ENCODE results near the gene FCGR1A.
"Not testable (repeated sequence)": the region's sequence is repeated elsewhere in the genome, so short reads cannot be mapped to it uniquely, and the experiment has no call there.

The FCGR1A gene

DNA sequence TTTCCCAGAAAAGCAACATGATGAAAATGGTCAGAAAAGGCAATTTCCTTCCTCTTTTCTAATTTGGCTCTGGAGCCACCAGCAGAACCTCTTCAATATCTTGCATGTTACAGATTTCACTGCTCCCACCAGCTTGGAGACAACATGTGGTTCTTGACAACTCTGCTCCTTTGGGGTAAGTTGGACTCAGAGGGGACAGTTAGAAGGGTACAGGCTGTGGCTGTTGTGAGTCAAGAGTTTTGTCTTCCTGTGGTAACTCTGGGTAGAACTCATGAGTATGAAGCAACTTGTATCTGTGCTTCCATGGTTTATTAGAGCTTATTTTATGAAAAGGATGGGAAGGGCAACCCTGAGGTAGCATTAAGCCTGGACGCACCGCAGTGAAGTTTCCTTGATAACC is at the start of gene FCGR1A:
FCGR1A (plus strand) TSS at position 95 of the 400 bp plus-strand sequence; CDS start at position 145, 50 bp downstream.
- DNase-seq, result not testable (repeated sequence)

DNA sequence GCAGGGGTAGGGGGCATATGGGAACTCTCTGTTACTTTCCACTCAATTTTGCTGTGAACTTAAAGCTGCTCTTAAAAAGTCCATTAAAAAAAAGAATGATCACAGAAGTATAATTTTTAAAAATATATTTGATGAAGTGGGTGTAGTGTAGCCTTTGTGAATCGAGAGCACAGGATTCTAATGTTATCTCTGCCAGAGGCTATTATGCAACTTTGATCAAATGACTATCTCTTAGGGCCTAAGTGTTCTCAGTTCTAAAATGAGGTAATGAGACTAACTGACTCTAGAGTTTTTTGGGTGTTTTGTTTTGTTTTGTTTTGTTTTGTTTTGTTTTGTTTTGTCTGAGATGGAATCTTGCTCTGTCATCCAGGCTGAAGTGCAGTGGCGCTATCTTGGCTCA is 49.7 kb upstream of the FCGR1A start:
- not testable (repeated sequence) for DNase-seq

DNA sequence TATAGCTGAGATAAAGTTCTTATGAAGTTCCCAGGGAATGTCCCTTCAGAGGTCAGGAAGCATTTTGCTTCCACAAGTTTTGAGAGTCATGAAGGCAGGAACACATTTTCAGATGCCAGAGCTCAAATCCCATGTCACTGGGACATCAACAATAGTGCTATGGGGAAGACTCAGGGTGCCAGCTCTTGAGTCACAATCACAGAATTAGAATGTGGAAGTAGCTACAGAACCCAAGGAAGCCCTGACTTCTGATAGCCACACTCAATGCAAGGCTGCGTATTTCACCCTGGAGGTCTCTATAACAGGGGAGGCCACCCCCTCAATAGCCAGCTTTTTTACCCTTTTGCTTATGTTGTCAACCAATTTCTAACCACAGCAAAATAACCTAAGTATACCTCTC is 47.8 kb upstream of the FCGR1A start:
- not testable (repeated sequence) for DNase-seq

DNA sequence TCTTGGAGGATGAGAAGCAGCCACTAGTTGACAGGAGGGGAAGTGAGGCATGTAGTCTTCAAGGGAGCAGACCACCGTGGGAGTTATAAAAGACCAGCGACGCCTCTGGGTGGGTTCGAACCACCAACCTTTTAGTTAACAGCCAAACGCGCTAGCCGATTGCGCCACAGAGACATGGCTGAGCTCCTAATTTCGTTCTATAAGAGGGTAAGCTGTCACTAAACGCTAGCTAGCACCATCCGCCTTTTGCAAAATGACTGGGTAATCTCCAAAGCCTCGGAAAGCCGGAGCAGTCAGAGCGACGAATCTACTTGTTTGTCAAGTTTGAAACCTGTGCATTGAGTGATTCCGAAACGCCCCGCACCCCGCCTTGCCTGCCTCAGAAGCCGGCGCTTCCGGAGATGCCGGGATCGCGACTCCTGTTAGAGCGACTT is 42.3 kb upstream of the FCGR1A start:
- peak; percentile 42 for DNase-seq

DNA sequence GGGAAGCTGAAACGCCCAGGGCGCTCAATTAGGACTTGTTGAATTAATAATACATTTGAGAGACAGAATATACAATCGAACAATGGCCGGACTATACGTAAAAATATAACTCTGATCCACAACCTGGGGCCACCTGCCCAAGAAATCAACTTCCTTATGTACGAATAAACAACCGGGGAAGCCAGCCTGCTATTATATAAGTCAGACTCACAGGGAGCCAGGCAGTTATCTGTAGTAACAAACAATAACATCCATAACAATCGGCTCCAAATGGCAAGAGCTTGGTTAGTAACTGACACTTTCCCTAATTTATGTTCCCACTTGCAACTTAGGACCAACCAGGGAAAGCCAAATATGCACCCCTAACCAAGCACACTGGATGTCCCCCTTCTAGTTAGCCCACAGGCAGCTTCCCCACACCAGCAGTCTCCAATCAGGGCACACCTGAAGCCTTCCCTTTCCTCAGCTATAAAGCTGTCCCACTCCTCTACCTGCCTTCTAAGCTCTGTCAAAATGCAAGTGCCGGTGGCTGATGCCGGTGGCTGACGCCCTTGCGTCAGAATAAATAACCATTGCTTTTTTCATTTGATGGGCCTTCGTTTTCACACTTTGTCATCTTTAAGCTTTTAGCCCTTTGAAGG is 41.8 kb upstream of the FCGR1A start:
- DNase-seq, result not testable (repeated sequence)

DNA sequence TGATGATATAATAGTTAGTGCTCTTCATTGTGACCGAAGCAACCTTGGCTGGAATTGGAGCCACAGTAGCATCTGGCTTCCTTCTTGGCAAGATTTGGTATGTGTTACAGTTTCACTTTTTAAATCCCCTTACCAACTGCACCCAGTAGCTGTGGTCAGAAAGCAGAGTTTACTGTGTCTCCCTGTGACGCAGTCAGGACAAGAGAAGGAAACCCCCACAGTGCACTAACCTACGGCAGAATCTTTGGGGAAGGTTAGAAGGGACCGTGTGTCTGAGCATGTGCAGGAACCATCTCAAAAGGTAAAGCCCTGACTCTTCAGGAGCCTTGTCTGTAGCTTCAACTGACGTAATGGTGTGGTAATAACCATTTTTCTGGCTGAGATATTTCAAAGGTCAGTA is 40.6 kb upstream of the FCGR1A start:
- not testable (repeated sequence) for DNase-seq

DNA sequence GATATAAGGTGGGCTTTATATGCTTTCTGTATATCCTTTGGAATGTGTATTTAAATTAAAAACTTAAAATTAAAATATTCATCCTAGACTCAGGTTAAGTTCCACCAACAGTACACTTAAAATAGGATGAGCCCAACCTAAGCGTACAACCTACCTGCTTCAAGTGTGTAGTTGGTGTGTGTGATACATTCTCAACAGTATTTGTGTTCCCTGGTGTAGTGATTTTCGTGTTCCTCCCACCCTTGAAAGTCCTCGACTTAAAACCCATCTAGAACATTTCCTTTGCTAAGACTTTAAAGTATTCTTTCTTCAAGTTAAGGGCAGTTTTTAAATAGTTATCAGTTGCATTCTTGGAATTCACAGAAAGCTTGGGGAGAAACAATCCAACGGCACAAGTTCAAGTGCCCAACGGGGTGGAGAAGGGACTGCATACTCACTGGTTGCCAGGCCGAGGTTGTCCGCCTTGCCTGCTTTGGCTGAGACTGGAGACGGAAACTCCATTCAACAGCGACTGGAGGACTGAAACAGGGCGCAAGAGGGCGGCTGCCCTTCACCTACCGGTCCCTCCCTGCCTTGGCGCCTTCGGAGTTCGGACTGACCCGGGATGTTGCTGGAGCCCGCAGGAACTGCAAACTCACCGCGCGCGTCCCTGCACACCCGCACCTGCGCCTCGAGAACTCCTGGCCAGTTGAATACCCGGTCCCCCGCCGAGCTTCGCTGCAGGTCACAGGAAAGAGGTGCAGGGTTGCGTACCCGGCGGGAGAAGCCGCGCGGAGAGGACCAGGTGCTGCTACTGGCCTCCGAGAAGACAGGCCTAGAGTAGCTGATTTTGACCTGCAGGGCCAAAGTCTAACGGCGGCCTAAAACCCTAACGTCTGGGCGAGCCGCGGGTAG is 35.8 kb upstream of the FCGR1A start:
- DNase-seq, result not testable (repeated sequence)

DNA sequence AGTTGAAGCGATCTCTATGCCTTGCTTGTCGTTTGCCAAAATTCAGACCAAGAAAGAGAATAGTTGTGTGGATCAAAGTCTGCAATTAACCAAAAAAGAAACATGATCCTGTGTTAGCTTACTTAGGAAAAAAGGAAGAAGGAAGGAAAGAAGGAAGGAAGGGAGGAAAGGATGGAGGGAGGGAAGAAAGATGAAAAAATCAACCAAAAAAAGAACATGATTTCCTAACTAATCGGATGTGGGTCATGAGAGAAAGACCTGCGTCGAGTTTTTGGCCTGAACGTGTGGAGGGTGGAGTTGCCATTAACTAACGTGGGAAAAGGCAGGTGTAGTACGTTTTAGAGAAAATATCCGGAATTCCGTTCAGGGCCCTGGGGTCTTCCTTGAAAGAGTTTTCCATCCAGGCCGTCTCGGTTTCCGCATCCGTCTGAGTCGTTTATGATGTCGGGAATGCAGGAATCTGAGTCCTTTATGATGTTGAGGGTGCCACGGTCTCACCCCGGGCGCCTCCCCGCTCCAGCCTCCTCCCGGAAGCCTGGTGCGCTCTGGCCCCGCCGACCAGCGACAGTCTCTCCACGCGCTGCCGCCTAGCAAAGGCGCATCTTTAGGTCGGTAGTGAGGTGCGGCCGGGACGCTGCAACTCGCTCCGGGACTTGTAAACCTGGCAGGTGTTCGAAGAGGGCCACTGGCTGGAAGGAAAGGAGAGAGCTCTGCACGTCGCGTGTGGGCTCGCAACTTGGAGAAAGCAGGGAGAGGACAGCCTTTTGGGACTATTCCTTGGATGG is 34.9 kb upstream of the FCGR1A start:
- DNase-seq, result not testable (repeated sequence)

DNA sequence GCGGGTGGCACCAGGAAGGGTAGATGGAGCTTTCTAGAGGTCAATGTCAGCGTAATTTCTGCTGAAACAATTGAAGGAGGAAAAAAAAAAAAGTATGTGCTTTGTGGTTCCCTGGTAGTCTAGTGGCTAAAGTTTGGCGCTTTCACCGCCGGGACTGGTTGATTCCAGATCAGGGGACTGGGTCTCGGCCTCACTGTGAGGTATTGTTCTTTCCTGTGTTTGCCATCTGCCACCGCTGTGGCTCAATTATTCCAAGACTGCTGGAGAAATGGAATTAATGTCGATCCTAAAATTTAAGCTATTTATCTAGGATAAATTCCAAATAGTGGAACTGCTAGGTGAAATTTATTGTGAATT is 34.4 kb upstream of the FCGR1A start:
- not testable (repeated sequence) for DNase-seq

DNA sequence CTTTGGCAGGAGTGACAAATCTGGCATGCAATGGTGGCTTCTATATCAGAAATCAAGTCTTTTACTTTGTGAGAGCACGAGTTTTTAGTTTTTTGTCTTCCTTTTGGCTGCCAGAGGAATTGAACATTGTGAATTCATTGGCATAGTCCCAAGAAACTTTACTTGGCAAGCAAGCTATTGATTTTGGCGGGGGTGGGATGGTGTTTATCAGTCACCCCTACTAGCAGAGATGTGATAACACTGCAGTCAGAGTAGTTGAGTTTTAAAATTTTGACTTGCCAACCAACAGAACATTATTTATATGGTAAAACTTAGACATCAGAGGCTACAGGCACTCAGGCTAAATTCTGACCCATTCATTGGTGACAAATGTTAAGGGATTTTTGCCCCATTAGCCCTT is 31.9 kb upstream of the FCGR1A start:
- not testable (repeated sequence) for DNase-seq

DNA sequence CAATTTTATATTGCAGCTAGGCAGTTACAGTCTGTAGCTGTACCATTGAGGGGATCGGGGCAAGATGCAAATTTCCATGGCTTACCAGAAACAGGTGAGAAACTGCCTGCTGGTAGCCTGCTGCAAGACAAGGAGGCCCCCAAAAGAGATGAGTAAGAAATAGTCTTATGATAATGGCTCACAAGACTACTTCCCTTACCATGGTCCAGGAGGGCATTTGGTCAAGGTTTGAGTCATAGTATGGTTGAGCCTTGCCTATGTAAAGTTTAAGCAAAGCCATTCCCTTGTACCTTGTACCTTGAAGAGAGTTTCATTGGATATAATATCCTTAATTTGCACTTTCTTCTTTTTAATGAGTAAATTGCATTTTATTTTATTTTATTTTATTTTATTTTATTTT is 30.3 kb upstream of the FCGR1A start:
- DNase-seq, result not testable (repeated sequence)

DNA sequence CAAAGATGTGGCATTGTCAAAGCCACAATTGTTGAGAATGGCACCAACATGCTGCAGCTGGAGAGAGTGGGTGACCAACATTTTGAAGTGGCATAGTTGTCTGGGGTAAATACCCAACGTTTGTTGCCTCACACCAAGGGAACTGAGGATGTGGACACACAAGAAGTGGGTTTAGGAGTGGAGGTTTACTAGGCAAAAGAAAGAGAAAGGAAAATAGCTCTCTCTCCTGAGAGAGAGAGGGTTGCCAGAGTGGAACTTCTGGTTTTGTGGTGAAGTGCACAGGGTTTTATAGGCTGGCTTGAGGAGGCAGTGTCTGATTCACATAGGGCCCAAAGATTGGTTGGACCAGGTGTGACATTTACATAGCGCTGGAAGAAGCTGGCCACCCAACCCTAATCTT is 29.0 kb upstream of the FCGR1A start:
- not testable (repeated sequence) for DNase-seq

DNA sequence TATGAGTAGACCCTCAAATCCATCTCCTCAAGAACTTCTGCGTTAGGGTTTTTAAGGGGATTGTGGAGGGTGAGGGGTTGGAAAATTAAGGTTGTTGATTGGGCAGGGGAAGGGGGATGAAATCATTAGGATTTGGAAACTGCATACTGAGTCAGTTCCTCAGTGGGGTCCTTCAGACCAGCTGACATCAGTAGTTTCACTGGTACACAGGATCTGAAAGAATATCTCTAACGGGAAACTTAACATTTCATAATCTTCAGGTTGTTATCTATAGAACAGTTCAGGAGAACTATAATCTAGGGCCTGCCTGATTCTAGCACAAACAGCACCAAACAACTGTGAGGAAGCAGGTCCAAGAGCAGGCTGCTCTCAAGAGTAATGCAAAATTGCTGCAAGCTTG is 27.2 kb upstream of the FCGR1A start:
- not testable (repeated sequence) for DNase-seq

DNA sequence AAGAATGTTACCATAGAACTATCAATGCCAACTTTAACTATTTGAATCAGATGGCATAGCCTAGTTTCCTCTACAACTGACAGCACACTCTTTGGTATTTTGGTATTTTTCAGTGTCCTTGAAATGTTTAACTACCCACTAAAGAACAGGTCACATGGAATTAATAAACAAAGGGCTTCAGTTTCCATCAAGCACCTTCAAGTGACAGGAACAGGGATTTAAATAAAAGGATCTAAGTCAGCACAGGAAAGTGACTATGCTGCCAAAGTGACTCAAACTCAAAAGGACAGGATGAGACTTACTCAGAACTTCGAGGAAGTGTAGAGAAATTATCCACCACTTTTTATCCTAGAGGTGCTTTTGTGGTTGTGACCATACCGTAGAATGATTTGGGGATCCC is 20.2 kb upstream of the FCGR1A start:
- not testable (repeated sequence) for DNase-seq

DNA sequence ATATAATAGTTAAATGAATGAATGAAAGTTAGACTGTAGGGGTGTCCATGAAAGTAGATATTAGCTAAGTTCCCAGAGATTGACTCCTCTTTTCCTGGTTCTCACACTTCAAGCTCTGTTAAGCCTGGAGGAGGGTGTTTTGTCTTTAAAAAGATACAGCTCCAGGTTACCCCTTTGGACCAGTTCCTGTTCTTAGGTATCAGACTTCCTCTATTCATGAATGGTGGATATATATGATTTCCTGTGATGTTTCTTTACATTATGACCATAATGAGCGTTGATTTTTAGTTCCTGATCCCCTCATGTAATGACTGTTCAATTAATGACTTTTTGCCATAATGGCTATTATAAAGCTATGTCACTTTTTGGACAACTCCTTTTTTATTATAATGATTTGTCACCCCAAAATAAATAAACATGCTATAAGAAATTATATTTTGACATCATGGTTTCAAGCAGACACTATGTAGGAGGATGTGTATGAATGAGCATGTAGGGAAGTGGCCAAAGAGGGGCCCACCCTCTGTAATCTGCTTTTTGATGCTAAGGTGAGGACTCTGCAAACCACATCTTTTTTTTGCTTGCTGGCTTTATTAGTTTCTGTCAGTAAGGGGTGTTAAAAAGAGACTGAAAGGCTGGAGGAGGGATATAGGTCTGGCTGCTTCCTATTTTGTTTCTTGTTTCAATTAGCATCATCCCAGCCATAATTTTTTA is 18.2 kb upstream of the FCGR1A start:
- not testable (repeated sequence) for DNase-seq

DNA sequence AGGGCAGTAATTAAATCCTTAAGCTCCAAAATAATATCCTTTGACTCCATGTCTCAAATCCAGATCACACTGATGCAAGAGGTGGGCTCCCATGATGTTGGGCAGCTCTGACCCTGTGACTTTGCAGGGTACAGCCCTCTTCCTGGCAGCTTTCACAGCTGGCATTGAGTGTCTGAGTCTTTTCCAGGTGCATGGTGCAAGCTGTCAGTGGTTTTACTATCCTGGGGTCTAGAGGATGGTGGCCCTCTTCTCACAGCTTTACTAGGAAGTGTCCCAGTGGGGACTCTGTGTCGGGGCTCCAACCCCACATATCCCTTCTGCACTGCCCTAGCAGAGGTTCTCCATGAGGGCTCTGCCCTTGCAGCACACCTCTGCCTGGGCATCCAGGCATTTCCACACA is 16.3 kb upstream of the FCGR1A start:
- DNase-seq, result not testable (repeated sequence)

DNA sequence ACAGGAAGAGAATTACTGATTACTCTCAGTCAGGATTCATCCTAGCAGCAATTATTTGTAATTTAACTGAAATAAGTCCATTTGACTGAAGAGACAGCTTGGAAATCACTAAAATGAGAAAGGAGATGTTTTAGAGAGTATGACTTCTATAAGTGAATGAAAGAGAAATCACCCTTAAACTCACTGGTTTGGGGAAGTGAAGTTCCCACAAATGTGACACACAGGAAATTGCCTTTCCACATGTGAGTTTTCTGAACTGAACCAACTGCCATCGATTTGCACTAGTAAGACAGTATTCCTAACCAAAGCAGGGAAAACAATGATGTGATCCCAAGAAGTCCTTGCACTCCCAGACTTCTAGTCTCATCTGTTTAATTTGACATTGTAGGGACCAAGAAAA is 13.3 kb upstream of the FCGR1A start:
- DNase-seq, result not testable (repeated sequence)

DNA sequence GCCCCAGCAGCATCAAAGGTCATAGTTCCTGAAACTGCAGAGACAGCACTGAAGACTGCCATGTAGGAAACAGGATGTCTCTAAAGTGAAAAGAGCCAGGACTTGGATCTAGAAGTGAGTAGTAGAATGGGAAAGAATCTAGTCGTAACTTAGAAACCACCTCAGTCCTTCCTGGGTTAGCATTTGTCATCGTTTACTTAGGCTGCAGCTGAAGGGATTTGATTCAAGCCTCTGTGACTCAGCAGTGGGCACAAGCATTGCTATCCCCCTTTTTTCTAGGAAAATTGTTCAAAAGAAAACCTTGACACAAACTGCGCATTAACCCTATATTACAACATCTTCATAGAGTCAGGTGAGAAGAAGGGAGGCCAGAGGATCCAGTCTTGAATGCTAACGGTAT is 11.8 kb upstream of the FCGR1A start:
- not testable (repeated sequence) for DNase-seq

DNA sequence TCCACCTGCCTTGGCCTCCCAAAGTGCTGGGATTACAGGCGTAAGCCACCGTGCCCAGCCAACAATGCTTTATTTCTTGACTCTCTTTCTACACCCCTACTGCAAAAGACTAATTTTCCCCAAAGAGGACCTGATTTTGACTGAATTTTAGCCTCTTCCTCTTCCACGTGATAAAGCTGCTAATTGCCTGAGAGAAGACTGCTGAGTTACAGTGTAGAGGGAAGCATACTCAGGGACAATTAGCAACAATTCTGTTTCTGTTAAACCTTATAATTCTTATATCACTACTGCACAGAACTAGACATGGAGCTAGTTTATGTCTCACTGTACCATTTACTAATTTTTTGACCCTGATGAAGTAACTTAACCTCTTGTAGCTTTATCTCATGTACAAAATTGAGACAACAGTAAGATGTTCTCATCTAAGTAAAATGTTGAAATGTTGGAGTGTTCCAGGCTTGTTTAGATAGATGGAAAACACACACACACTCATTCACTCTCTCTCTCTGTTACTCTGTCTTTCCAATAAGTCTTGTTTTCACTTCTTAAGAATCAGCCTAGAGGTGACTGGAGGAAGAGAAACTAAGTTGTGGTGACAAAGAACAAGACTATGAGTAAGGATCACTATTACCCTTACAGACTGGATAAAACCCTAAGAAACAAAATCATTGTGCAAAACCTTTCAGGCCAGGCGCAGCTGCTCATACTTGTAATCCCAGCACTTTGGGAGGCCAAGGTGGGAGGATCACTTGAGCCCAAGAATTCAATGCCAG is 10.7 kb upstream of the FCGR1A start:
- not testable (repeated sequence) for DNase-seq

DNA sequence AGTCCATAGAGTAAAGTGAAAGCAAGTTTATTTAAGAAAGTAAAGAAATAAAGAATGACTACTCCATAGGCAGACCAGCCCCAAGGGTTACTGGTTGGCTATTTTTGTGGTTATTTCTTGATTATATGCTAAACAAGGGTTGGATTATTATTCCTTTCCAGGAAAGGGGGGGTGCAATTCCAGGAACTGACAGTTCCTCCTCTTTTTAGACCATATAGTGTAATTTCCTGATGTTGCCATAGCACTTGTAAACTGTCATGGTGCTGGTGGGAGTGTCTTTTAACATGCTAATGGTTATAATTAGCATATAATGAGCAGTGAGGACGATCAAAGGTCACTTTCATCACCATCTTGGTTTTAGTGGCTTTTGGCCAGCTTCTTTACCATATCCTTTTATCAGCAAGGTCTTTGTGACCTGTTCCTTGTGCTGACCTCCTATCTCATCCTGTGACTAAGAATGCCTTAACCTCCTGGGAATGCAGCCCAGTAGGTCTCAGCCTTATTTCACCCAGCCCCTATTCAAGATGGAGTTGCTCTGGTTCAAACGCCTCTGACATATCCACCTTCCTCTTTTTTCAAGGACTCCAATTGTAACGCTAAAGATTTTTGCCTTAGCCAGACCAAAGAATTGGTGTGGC is 6.9 kb upstream of the FCGR1A start:
- not testable (repeated sequence) for DNase-seq

DNA sequence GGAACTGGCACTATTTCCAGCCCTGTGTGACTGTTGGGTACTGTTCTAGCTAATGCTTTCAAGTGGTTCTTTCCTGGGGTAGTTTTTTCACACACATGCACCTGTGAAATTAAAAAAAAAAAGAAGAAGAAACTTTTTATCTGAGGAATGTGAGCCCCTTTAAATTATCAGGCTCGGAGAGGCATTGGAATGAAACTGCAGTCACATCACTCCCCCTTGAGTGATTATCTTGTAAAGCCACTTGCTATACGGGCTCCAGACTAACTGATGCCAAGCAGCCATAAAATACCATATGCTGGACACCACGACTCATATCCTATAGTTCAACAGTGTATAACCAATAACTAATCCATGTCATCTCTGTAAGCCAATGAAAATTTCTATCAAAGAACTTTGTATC is 5.4 kb upstream of the FCGR1A start:
- not testable (repeated sequence) for DNase-seq
